ENCODE data around the gene CSTF3.

CSTF3 gene

GRCh38 chr11:33059331-33060007 lies 101.8 kb downstream of the CSTF3 start:
- TF ChIP-seq EZH2 (IDR thresholded peaks at IDR 0.05; ENCODE audit: borderline replicate concordance, low read depth, low read length, severe bottlenecking) (no peak), CTCF (IDR thresholded peaks at IDR 0.05; ENCODE audit: borderline replicate concordance, extremely low read depth, low read length, poor library complexity, severe bottlenecking) (no peak)
- no peaks in the 10 kb centered on the region for H3K4me1 ChIP-seq (ENCODE audit: insufficient read depth, low read length)
- no peak overlapping the region for H3K27ac ChIP-seq (ENCODE audit: low read length)
- H3K27me3 ChIP-seq (ENCODE audit: insufficient read depth, low read length, poor library complexity), result no peaks in the 10 kb centered on the region
- ATAC-seq (ENCODE audit: insufficient read depth, low read depth) (no peak), DNase-seq (no peak)
- no peaks in the 10 kb centered on the region for H3K79me2 ChIP-seq (ENCODE audit: insufficient read depth, low read length)
- H3K36me3 ChIP-seq (ENCODE audit: insufficient read depth, low read length), result peaks cover 73% of the 10 kb centered on the region
- no peak overlapping the region for H3K4me3 ChIP-seq (ENCODE audit: low read depth in 1 of 2, low read length in 2 of 2)
- no peak overlapping the region for H3K9ac ChIP-seq (ENCODE audit: low read depth, low read length)
- no peaks in the 10 kb centered on the region for H3K9me3 ChIP-seq (ENCODE audit: insufficient read depth, low read length, severe bottlenecking)
- H2AFZ ChIP-seq (ENCODE audit: low read depth, low read length), result no peak overlapping the region
- H3K4me2 ChIP-seq (ENCODE audit: insufficient read depth, low read length), result no peak overlapping the region
- H4K20me1 ChIP-seq (ENCODE audit: insufficient read depth, low read length), result no peaks in the 10 kb centered on the region

- Histone ChIP-seq H3K4me1 (ENCODE audit: insufficient read depth, low read length) (no peaks in the 10 kb centered on the region), H3K79me2 (ENCODE audit: insufficient read depth, low read length) (no peaks in the 10 kb centered on the region), H3K9ac (ENCODE audit: low read depth, low read length) (no peak overlapping the region), H3K27me3 (ENCODE audit: insufficient read depth, low read length, poor library complexity) (no peaks in the 10 kb centered on the region), H3K27ac (ENCODE audit: low read length) (no peak overlapping the region), H3K4me2 (ENCODE audit: insufficient read depth, low read length) (no peak overlapping the region), H3K36me3 (ENCODE audit: insufficient read depth, low read length) (peaks cover 59% of the 10 kb centered on the region), H4K20me1 (ENCODE audit: insufficient read depth, low read length) (no peaks in the 10 kb centered on the region), H3K9me3 (ENCODE audit: insufficient read depth, low read length, severe bottlenecking) (no peaks in the 10 kb centered on the region), H3K4me3 (ENCODE audit: low read depth in 1 of 2, low read length in 2 of 2) (no peak overlapping the region), H2AFZ (ENCODE audit: low read depth, low read length) (no peak overlapping the region)
- no peak for DNase-seq
- TF ChIP-seq CTCF (IDR thresholded peaks at IDR 0.05; ENCODE audit: borderline replicate concordance, extremely low read depth, low read length, poor library complexity, severe bottlenecking) (no peak), EZH2 (IDR thresholded peaks at IDR 0.05; ENCODE audit: borderline replicate concordance, low read depth, low read length, severe bottlenecking) (no peak)
- ATAC-seq (ENCODE audit: insufficient read depth, low read depth), result no peak
Measured at GRCh38 chr11:33057284-33057683, 104.0 kb downstream of the CSTF3 start.

GRCh38 chr11:33055375-33055774 lies 105.9 kb downstream of the CSTF3 start:
- no peak overlapping the region for H3K9ac ChIP-seq (ENCODE audit: low read depth, low read length)
- H3K36me3 ChIP-seq (ENCODE audit: insufficient read depth, low read length), result peaks cover 44% of the 10 kb centered on the region
- H3K27me3 ChIP-seq (ENCODE audit: insufficient read depth, low read length, poor library complexity), result no peaks in the 10 kb centered on the region
- no peak for TF ChIP-seq EZH2 (IDR thresholded peaks at IDR 0.05; ENCODE audit: borderline replicate concordance, low read depth, low read length, severe bottlenecking)
- no peak for TF ChIP-seq CTCF (IDR thresholded peaks at IDR 0.05; ENCODE audit: borderline replicate concordance, extremely low read depth, low read length, poor library complexity, severe bottlenecking)
- no peaks in the 10 kb centered on the region for H3K79me2 ChIP-seq (ENCODE audit: insufficient read depth, low read length)
- no peak overlapping the region for H3K27ac ChIP-seq (ENCODE audit: low read length)
- H3K4me2 ChIP-seq (ENCODE audit: insufficient read depth, low read length), result no peak overlapping the region
- H3K4me1 ChIP-seq (ENCODE audit: insufficient read depth, low read length), result no peaks in the 10 kb centered on the region
- no peak overlapping the region for H3K4me3 ChIP-seq (ENCODE audit: low read depth in 1 of 2, low read length in 2 of 2)
- no peaks in the 10 kb centered on the region for H3K9me3 ChIP-seq (ENCODE audit: insufficient read depth, low read length, severe bottlenecking)
- no peak overlapping the region for H2AFZ ChIP-seq (ENCODE audit: low read depth, low read length)
- ATAC-seq (ENCODE audit: insufficient read depth, low read depth) (no peak), DNase-seq (no peak)
- no peaks in the 10 kb centered on the region for H4K20me1 ChIP-seq (ENCODE audit: insufficient read depth, low read length)

Data from DND-41 (cell line).